Retinal pigment epithelial cell (primary cell): ENCODE measurements around the gene ANTXR2.

Source experiments
- DNase-seq: peaks from one replicate; pipeline ENCODE4 v3.0.0-alpha.2; 2010; ENCODE audit warnings: low read depth
- H3K4me3 ChIP-seq: 2 replicates; pipeline ENCODE4 v1.5.1; 2011; ENCODE audit warnings: mild to moderate bottlenecking, low read length, control low read depth, moderate library complexity
- TF ChIP-seq, protein P1 (sequence below): conservative IDR thresholded peaks from 2 replicates; pipeline ENCODE4 v1.5.1; 2011; ENCODE audit warnings: low read depth, low read length, control low read depth, inconsistent platforms

Gene ANTXR2

DNA sequence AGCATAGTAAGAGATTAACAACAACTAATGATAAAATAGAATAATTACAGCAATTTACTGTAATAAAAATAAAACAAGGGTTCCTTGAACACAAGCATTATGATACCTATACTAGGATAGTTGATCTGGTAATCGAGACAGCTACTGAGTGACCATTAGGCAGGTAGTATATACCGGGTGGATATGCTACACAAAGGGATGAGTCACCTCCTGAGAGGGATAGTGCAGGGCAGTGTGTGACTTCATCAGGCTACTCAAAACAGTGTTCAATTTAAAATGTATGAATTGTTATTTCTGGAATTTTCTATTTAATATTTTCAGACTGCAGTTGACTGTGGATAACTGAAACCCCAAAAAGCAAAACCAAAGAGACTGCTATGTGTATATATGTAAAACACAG, 9.7 kb upstream of the ANTXR2 start:
- TF ChIP-seq, protein P1, sequence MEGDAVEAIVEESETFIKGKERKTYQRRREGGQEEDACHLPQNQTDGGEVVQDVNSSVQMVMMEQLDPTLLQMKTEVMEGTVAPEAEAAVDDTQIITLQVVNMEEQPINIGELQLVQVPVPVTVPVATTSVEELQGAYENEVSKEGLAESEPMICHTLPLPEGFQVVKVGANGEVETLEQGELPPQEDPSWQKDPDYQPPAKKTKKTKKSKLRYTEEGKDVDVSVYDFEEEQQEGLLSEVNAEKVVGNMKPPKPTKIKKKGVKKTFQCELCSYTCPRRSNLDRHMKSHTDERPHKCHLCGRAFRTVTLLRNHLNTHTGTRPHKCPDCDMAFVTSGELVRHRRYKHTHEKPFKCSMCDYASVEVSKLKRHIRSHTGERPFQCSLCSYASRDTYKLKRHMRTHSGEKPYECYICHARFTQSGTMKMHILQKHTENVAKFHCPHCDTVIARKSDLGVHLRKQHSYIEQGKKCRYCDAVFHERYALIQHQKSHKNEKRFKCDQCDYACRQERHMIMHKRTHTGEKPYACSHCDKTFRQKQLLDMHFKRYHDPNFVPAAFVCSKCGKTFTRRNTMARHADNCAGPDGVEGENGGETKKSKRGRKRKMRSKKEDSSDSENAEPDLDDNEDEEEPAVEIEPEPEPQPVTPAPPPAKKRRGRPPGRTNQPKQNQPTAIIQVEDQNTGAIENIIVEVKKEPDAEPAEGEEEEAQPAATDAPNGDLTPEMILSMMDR, result no peak
- no peak overlapping the region for H3K4me3 ChIP-seq
- no peak for DNase-seq

- TF ChIP-seq, protein P1, result no peak
- H3K4me3 ChIP-seq, result no peak overlapping the region
- no peak for DNase-seq
Measured at GRCh38 chr4:80081566-80081965, 8.5 kb upstream of the ANTXR2 start.

DNA sequence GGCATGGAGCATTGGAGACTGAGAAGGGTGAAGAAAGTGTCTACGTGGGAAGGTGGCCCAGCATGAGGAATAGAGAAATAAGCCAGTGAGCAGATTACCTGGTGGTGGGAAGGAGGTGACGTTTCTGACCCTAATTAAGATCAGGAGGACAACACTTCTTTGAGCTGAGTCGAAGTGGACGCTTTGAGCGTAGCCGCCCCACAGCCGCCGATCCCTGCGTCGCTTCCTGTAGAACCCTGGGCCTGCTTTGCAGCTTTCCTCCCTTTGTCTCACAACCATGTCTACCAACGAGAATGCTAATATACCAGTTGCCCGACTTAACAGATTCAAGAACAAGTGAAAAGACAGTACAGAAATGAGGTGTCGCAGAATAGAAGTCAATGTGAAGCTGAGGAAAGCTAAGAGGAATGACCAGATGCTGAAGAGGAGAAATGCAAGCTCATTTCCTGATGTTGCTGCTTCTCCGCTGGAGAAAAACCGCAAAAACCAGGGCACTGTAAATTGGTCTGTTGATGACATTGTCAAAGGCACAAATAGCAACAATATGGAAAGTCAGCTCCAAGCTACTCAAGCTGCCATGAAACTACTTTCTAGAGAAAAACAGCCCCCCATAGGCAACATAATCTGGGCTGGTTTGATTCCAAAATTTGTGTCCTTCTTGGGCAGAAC, 6.4 kb upstream of the ANTXR2 start:
- H3K4me3 ChIP-seq, result no peak overlapping the region
- no peak for DNase-seq
- TF ChIP-seq, protein P1, result no peak

GRCh38 chr4:80078346-80079092, 5.5 kb upstream of the ANTXR2 start:
- no peak for DNase-seq
- no peak overlapping the region for H3K4me3 ChIP-seq
- TF ChIP-seq, protein P1, result no peak

DNA sequence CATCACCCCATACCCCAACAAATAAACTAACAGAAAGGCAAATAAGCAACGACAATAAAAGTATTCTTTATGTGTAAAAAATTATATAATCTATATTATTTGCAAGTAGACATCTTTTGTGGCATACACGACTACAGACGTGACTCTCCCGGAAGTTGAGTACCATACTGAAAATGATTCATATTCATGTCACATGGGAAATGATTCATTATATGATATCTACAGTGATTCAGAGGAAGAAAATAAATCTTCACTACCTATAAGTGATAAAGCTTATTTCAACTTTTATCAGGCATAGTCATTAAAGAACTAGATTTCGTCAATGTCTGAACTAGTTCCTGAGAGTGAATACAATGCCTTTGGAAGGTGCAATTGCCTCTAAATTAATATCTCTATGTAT, 4.6 kb upstream of the ANTXR2 start:
- TF ChIP-seq, protein P1, result no peak
- H3K4me3 ChIP-seq, result no peak overlapping the region
- DNase-seq, result no peak

- TF ChIP-seq, protein P1, result no peak
- DNase-seq, result no peak
- no peak overlapping the region for H3K4me3 ChIP-seq
Measured at GRCh38 chr4:80076681-80077080, 3.7 kb upstream of the ANTXR2 start.
